Measurements from ENCODE around the gene PPIE. TPM values are rescaled to one million over a fixed set of nuclear protein-coding genes. Genes with fewer than 3 reads are reported as not detected.
A peak's percentile ranks its signal among the peaks of the same experiment; 100 is the strongest.

The PPIE gene
- polyA plus RNA-seq (ENCODE audit: insufficient read depth in 1 of 5, insufficient read length in 5 of 5, low replicate concordance in 1 of 5), result 10 to 100 TPM; 66.8 to 77.7 (median 71.5) TPM
- long read RNA-seq, donor 1, transcript PPIE-201 (10 exons, 1,277 nt), result major isoform, 19 of 30 reads
- long read RNA-seq, donor 1, partial matches to known transcripts, result 6 of 30 reads
- long read RNA-seq, donor 1, other reads (novel, unspliced or antisense), result 0 of 30 reads
- long read RNA-seq, donor 2, transcript PPIE-201 (10 exons, 1,277 nt), result major isoform, 18 of 25 reads
- long read RNA-seq, donor 2, partial matches to known transcripts, result 0 of 25 reads
- long read RNA-seq, donor 2, other reads (novel, unspliced or antisense), result 5 of 25 reads
- long read RNA-seq, donor 3, transcript PPIE-201 (10 exons, 1,277 nt), result major isoform, 9 of 12 reads
- long read RNA-seq, donor 3, partial matches to known transcripts, result 0 of 12 reads
- long read RNA-seq, donor 3, other reads (novel, unspliced or antisense), result 0 of 12 reads
- long read RNA-seq, donor 4, transcript PPIE-201 (10 exons, 1,277 nt), result major isoform, 9 of 25 reads
- long read RNA-seq, donor 4, partial matches to known transcripts, result 13 of 25 reads
- long read RNA-seq, donor 4, other reads (novel, unspliced or antisense), result 0 of 25 reads
- long read RNA-seq, donor 5, transcript PPIE-201 (10 exons, 1,277 nt), result major isoform, 16 of 25 reads
- long read RNA-seq, donor 5, partial matches to known transcripts, result 8 of 25 reads
- long read RNA-seq, donor 5, other reads (novel, unspliced or antisense), result 0 of 25 reads
- long read RNA-seq, donor 6, transcript PPIE-201 (10 exons, 1,277 nt), result major isoform, 13 of 33 reads
- long read RNA-seq, donor 6, partial matches to known transcripts, result 0 of 33 reads
- long read RNA-seq, donor 6, other reads (novel, unspliced or antisense), result 15 of 33 reads
- long read RNA-seq, donor 7, transcript PPIE-201 (10 exons, 1,277 nt), result major isoform, 24 of 38 reads
- long read RNA-seq, donor 7, partial matches to known transcripts, result 0 of 38 reads
- long read RNA-seq, donor 7, other reads (novel, unspliced or antisense), result 10 of 38 reads
- long read RNA-seq, donor 8, transcript PPIE-201 (10 exons, 1,277 nt), result major isoform, 9 of 16 reads
- long read RNA-seq, donor 8, partial matches to known transcripts, result 5 of 16 reads
- long read RNA-seq, donor 8, other reads (novel, unspliced or antisense), result 0 of 16 reads

DNA sequence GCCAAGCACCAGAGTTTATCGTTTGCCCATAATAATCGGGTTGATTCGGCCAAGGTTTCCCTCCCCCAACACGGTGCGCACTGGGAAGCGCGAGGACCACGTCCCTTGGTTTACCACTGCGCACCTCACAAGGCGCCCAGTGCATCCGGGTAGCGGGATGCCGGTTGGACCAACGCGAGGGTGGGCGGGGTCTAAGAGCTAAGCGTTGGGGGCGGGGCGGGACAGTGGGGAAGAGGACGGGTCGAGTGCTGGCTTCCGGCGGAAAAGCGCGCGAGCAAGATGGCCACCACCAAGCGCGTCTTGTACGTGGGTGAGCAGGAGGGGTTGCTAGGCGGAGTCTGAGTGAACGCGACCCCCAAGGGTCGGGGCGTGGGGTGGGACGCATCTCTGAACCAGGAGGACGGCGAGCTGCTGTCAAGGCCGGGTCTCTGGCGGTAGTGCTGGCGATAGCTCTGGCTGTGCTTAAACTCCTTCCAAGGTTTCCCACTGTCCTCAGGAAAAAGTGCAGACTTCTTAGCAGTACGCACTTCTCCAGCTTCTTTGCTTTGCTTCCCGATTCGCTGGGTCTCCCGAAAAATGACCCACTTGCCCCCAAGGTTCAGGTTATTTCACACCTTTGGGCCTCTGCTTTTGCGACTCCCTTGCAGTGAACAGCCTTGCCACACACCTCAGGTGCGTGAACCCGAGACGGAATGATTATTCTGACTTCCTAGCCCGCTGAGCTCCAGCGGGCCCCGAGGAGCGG, at the start of gene PPIE:
Gene PPIE, plus strand, starts transcription at position 261 of the 745 bp plus-strand sequence. Its CDS starts 19 bp downstream, at position 280.
- DNase-seq, result peak; percentile 83 to 85

DNA sequence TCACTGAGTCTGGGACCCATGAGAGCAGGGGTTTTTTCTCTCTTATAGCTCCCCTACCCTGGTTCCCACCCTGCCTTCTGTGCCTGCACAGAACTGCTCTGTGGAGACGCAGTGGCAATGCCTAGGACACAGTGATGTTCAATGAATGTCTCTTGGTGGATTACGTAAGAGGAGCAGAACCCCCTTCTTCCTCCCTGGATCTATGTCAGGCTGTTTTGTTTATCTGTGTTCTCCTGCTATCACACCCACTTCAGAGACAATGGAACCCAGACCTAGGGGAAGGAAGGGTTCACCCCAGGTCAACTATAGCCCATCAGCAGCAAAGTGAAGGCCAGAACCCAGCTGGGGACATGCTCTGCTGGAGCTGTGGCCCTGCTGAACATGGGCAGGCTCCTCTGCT, 49.5 kb upstream of the PPIE start:
- no peak for DNase-seq

DNA sequence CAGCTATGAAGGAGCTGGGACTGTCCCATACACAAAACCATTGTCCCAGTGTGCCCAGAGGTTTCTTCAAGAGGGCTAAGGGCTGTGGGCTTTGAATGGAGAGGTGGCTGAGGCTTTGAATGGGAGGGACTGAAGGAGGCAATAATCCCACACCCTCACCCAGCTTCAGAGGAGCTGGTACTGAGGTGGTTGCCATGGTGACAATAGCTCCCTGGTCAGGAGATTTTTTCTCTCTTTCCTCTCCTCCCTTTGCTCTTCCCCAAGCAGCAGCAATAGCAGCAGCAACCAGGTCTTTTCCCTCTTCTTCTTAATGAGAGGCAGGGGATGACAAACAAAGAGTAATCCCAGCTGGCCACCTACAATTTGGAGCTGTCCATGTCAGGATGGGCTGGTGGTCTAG, 49.0 kb upstream of the PPIE start:
- no peak for DNase-seq

DNA sequence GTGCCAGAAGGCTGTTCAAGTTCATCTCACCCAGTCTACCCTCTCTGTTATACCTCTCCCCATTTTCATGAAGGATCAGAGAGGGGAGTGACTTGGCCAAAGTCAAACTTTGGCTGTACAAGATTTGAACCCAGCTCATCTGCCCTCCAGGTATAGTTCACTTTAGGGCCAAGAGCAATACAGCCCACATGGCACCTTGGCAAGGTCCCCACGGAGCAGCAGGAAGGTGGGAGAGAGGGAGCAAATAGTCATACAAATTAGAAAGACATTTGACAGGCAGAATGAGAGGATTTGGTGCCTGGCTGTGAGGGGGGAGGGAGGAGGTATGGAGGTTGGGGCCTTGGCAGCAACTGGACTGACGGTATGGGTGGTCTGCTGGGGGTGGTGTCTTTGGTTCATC, 48.5 kb upstream of the PPIE start:
- DNase-seq, result no peak

DNA sequence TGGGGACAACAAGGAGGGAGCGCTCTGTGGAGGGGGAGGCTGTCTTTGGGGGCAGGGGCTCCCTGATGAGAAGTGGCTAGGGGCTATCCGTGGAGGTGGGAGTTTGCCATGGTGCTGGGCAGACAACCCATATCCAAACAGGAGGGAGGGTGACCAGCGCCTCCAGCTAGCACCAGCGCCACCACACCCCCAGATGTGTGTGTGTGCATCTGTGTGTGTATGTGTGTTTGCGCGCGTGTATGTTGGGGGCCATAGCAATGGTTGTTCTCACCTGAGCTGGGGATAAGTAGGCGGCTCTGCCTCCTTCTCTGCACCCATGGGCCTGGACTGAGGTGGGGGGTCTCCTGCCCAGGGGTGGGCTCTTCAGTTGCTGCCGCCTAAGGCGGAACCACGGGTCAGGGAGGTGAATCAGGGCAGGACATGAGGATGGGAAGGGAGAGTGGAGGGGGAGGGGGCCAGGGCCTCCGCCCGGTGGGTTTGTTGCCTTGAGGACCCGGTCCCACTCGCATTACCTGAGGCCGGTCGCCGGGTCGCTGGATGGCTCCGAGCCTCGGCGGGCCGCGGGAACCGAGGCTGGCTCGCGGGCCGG, 47.8 kb upstream of the PPIE start:
- DNase-seq, result no peak

DNA sequence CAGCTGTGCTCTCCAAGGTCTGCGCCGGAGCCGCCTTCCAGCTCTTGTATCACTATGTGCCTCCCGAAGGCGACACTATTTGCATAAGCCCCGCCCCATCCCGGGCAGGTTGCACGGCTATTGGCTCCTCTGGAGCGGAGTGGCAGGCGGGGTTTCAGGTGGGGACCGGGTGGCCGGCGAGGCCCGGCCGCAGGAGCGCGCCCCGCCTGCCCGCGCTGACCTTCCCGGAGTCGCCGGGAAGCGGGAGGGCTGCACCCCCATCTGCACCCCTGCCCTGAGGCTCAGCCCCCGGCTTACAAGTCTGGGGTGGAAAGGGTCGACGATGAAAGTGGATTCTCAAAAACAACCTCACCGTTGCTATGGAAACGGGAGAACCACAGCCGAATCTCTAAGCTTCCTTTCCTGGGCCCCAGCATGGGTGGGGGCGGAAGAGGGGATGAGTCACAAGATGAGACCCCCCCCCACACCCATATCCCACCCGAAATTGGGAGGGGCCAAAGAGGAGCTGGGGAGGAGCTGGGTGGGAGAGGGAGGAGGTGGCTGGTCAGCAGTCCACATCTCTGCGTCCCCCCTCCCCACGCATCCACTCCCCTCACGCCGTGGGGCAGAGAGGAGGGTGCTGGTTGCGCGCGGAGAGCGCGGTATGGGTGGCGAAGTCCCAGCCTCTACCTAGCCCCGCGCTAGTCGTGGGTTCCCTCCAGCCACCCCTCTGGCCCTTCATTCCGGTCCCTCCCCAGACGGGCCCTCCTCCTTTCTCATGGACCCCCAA, 47.1 kb upstream of the PPIE start, which contains the start of gene HPCAL4:
Gene HPCAL4, minus strand, starts transcription at position 51 of the 769 bp plus-strand sequence. CDS start 6,830 bp downstream, outside the sequence.
- DNase-seq, result peak; percentile 73 to 77

DNA sequence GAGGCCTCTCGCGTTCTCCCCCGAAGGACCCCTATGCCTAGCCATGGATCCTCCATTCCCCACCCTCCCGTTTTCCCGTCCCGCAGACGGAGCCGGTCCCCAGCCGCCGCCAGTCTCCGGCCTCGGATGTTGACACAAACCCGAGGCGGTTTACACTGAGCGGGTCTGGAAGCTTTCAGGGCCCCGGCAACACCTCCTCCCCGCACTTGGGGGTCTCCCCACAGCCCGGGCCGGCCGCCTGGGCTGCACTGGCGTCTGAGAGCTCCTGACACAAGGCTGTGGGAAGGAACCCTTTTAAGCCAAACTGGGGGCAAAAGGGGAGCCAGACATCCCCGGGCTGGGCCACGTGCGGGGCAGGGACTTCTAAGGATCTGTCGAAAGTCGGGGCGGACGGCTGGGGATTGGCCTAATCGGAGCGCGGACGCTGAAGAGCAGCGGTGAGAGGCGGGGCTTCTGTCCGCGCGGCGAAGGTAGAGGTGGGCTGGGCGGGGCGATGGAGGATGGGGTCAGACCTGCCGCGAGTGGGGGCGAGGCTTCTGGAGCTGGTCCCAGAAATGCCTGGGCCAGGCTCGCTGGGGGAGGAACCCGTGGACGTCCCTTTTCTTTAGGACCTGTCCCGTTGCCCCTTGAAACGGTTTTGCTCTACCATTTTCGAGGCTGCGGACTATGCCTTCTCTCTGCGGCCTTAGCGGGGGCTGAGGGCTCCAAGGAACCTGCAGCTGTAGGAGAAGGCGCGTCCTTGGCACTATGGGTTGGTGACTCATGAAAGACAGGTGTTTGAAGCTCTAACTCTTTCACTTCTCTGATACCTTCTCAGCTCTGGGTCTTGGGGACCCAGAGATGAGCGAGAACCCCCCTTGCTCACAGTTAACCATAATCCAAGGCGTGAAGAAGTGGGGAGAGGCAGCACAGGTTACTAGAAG, 46.3 kb upstream of the PPIE start:
- no peak for DNase-seq

DNA sequence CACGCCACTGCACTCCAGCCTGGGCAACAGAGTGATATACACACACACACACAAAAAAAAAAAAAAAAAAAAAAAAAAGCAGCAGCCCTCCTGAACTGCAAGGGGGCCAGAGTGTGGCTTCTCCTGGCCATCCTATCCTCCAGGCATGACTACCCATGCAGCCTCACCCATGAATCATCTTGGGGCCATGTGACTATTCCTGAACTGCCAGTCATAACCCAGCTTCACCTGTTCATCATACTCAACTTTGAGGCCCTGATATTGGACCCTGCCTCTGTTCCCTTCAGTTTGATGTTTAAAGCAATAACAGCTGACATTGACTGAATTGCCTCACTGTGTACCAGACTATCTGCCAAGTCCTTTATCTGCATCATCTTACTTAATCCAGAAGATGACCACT, 44.7 kb upstream of the PPIE start:
- DNase-seq, result no peak

DNA sequence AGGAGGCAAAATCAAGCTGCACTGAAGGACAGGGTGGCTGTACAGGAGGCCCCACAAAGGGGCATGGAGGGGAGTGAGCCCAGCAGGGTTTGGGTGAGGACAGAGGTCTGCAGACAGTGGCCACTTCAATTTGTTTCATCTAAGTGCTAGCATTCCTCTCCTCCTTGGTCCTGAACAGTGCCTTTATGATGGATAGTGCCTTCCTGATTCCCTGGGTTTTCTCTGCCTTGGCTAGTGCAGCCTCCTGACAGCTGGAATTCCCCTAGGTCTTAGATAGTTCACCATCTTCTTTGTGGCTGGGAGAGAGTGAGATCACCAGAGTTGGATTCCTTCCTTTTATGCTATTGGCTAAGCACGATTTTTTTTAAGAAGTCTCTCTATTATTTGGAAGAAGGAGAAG, 43.7 kb upstream of the PPIE start:
- no peak for DNase-seq

DNA sequence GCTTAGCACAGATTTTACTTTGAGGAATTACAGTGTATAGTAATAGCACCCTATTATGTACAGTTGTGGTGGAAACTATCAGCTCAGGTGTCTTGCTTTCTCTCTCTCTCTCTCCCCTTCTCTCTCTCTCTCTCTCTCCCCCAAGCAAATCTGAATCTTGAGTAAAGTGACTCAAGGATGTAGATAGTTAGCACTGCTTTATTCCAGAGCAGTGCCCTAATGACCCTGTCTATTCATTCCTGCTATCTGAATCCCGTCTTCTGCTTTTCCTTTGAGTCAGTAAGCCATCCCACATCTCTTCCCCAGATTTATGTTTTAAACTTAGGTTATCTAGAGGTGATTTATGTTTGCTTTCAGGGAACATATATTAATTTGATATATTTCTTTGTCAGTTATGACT, 42.2 kb upstream of the PPIE start:
- DNase-seq, result no peak

DNA sequence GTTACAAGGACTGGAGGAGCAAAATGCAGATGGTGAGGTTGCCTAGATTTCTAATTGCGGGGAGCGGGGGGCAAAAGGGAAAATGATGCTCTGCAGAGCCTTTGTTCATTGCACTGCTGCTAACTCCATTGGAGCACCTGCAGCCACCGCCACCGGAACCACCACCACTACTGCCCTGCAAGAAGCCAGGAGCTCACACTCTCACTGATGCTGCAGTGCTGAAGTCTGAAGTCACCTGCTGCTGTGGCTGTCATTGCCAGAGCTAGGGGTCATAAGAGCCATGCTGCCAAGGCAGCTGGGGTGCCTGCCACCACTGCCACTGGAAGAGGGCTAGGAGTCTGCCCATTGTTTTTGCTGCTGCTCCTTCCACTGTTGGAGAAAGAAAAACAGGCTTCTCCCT, 40.1 kb upstream of the PPIE start:
- DNase-seq, result no peak

DNA sequence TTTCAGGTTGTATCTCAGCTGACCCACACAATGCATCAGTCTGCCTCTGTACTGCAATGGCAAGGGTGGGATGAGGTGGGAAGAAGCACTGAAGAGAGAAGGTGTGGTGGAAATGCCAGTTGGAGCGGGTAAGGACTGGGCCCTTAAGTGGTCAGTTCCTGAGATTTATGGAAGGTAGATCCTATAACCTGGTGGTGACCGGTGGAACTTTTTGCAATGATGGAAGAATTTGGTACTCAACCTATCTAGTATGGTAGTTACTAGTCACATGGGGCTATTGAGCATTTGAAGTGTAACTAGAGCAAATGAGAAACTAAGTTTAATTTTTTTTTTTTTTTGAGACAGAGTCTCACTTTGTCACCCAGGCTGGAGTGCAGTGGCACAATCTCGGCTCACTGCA, 39.3 kb upstream of the PPIE start:
- DNase-seq, result no peak

DNA sequence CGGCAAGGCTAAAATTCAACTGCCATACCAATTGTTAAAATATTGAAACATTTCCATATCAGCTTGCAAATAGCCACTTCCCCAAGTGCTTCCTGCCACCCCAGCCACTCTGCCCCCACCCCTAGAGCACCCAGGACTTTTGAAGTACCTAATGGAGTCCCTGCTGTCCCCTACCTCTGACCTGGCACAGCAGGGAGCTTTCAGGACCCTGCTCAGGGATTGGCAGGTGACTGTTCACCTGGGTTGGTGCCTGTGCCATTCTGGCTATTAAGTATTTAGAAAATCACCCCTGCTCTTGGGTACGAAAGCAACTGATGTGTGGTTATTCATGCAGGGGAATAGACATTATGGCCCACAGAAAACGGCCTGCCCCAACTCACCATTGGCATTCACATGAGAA, 38.3 kb upstream of the PPIE start:
- no peak for DNase-seq

DNA sequence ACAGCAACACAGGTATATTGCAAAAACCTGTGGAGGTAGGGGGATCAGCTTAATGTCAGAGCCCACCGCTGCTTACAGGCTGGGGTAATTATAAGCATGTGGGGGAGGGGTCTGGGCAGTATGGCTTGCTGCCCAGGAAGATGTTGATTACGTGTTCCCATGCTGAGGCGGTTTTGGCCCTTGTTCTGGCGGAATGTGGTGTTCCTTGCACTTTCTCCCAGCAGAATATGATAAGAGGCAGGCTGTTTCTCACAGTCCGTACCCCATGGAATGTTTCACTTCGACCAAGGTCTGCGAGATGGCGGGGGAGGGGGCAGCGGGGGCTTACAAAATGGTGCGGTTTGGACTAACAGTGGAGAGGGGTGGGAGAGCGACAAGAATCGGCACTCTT, 37.6 kb upstream of the PPIE start:
- peak; percentile 56 to 74 for DNase-seq

DNA sequence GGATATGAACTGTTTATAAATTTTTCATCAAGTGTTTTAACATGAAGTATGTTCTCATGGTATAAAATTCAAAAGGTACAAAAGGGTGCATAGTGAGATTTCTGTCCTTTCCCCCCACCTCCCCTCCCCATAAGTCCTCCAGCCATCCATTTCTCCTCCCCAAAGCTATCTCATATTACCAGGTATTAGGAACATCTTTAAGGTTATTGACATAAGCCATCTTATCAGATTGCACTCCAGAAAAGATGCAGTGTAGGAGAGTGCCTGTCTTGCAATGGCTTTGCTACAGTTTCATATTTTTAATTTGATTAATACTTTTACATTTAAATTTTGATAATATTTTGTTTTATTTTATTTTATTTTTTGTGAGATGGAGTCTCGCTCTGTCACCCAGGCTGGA, 33.9 kb upstream of the PPIE start:
- DNase-seq, result no peak

DNA sequence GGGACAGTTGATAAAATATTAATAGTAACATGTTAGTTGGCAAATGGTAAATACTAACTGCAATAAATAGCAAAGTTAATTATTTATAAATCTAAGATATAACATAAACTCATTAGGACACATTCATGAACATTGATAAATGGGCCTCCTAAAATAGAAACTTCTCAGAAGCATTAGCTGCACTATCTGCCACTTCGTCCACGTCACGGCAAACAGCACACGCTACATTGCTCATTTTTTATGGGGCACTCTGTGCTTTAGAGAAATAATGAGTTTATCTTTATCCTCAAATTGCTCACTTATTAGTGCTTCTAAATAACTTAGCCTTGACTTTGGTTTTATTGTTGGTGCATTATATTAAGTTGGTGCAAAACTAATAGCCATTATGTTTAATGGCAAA, 31.2 kb upstream of the PPIE start:
- DNase-seq, result no peak

DNA sequence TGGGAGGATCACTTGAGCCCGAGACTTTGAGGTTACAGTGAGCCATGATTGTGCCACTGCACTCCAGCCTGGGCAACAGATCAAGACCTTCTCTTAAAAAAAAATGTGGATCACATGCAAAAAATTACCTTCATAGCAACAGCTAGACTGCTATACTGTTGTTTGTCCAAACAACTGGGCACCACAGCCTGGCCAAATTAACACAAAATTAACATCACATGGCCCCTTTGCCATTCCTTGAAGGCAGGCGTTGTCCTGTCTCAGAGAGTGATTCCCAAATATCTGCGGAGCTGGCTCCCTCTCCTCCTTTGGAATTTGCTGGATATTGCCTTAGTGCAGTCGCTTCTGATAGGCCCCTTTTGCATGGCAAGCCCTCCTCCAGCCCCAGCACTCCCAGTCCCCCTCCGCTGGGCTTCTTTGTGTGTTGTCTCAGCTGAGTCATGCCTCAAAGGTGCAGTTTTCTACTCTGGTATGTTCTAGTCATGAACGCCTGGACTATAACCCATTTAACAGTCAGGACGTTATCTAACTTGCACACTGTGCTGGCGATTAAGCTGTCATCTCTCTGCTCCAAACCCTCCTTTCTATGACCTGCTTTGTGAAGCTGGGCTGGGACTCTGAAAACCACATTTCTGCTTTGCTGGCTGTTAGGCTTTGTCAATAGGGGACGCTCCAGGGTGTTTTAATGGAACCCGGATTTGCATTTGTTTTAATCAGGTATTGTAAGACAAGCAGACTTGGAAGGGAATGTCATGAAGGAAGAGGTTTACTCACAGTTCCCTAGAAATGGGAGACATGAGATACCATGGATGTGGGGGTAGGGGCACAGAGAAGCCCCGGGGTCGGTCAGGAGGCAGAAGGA, 27.3 kb upstream of the PPIE start:
- no peak for DNase-seq

DNA sequence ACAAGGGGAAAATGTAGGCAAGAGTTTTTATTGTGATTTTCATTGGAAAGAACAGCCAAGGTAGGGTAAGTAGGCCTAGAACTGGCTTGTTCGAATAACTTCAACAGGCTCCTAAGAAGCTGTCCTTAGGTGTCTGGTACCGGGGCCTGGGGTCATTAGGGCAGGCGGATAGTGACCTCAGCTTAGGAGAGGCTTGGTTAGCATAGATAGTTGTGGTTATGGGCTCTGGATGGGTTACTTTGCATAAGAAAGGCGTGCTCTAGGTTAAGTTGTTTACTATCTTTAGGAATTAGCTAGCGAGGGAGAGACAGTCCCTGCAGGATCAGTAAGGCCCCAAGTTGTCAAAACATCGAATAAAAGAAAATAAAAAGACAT, 26.7 kb upstream of the PPIE start:
- no peak for DNase-seq
